SK-N-SH (cell line): ENCODE measurements around the gene TBX15. TPM values are rescaled to one million over a fixed set of nuclear protein-coding genes. Genes with fewer than 3 reads are reported as not detected.

Source experiments
- CTCF ChIA-PET: fragments of 300-600, 350-600 bp; formaldehyde crosslinking; extraction: SDS; loops from one replicate; lab custom pipeline; 2021; lab: Yijun Ruan, JAX
- POLR2A ChIA-PET: fragments of 350-600 bp; sonication (Branson Sonifier 250); formaldehyde crosslinking; extraction: SDS; loops from one replicate; lab custom pipeline; 2020; ENCODE audit warnings: antibody characterized with exemption, inconsistent platforms; lab: Yijun Ruan, JAX
- DNase-seq: peaks from one replicate; pipeline ENCODE4 v3.0.0; 2012
- H2AFZ ChIP-seq: fragments of 200-600 bp; sonication (generic); 2 replicates; pipeline ENCODE4 v1.8.1; 2016; ENCODE audit warnings: antibody characterized with exemption, mild to moderate bottlenecking, low read depth
- H3F3A ChIP-seq: fragments of 200-600 bp; sonication (generic); replicated peaks from 2 replicates; pipeline ENCODE3; 2016; ENCODE audit warnings: antibody characterized with exemption, mild to moderate bottlenecking; ENCODE audit not compliant: insufficient read depth
- H3K27ac ChIP-seq, 2 experiments: fragments of 200-500 bp in 1 of 2; fragments of 200-600 bp in 1 of 2; sonication (Bioruptor generic) in 1 of 2; sonication (generic), shearing (Covaris generic) in 1 of 2; 2 replicates each; pipeline versions ENCODE4 v1.5.1 to v1.6.1; 2014 to 2016; ENCODE audit warnings: low read depth in 2 of 2, inconsistent platforms in 1 of 2, low read length in 1 of 2, mild to moderate bottlenecking in 1 of 2, mixed read lengths in 1 of 2
- H3K27me3 ChIP-seq: fragments of 200-600 bp; sonication (generic), shearing (Covaris generic); 2 replicates; pipeline ENCODE4 v1.6.1; 2016; ENCODE audit warnings: mixed run types; ENCODE audit not compliant: insufficient read depth
- H3K36me3 ChIP-seq, 2 experiments: fragments of 200-500 bp in 1 of 2; fragments of 200-600 bp in 1 of 2; sonication (Bioruptor generic) in 1 of 2; sonication (generic) in 1 of 2; replicated peaks in 1 of 2; 2 replicates each; pipeline versions ENCODE3 to v1.5.1; 2014 to 2016; ENCODE audit warnings: low read length in 1 of 2, mild to moderate bottlenecking in 1 of 2; ENCODE audit not compliant: insufficient read depth in 2 of 2, control insufficient read depth in 1 of 2
- H3K4me1 ChIP-seq, 2 experiments: fragments of 200-500 bp in 1 of 2; fragments of 200-600 bp in 1 of 2; sonication (Bioruptor generic) in 1 of 2; sonication (generic), shearing (Covaris generic) in 1 of 2; 2 replicates each; pipeline versions ENCODE4 v1.5.1 to v1.6.1; 2014 to 2016; ENCODE audit warnings: low read depth in 1 of 2, low read length in 1 of 2, mixed run types in 1 of 2; ENCODE audit not compliant: insufficient read depth in 2 of 2, control insufficient read depth in 1 of 2
- H3K4me2 ChIP-seq: fragments of 200-600 bp; sonication (generic), shearing (Covaris generic); 2 replicates; pipeline ENCODE4 v1.6.1; 2017; ENCODE audit warnings: mixed run types
- H3K4me3 ChIP-seq, 2 experiments: fragments of 200-500 bp in 1 of 2; fragments of 200-600 bp in 1 of 2; sonication (Bioruptor generic) in 1 of 2; sonication (generic), shearing (Covaris generic) in 1 of 2; 2 replicates each; pipeline versions ENCODE4 v1.5.1 to v1.8.1; 2014 to 2016; ENCODE audit warnings: low read depth in 2 of 2, inconsistent platforms in 1 of 2, low read length in 1 of 2, mild to moderate bottlenecking in 1 of 2, mixed read lengths in 1 of 2, moderate library complexity in 1 of 2
- H3K79me2 ChIP-seq: fragments of 200-600 bp; sonication (generic); 2 replicates; pipeline ENCODE4 v1.8.1; 2017; ENCODE audit warnings: mild to moderate bottlenecking; ENCODE audit not compliant: insufficient read depth
- H3K9ac ChIP-seq: fragments of 200-600 bp; sonication (generic); 2 replicates; pipeline ENCODE4 v1.6.1; 2017; ENCODE audit warnings: mixed run types
- H3K9me2 ChIP-seq: fragments of 200-600 bp; sonication (generic); 2 replicates; pipeline ENCODE4 v1.6.1; 2017; ENCODE audit warnings: mixed run types
- H3K9me3 ChIP-seq: fragments of 200-600 bp; sonication (generic); 2 replicates; pipeline ENCODE4 v1.6.1; 2017; ENCODE audit warnings: mixed run types, mild to moderate bottlenecking, moderate library complexity
- H4K20me1 ChIP-seq: fragments of 200-600 bp; sonication (generic); 2 replicates; pipeline ENCODE4 v1.6.1; 2017; ENCODE audit warnings: mild to moderate bottlenecking, mixed run types; ENCODE audit not compliant: insufficient read depth
- CTCF ChIP-seq: fragments of 200-600 bp; sonication (generic); IDR thresholded peaks from 2 replicates; pipeline ENCODE4 v1.6.1; 2017; ENCODE audit warnings: antibody characterized with exemption, mild to moderate bottlenecking, moderate library complexity
- ELF1 ChIP-seq: IDR thresholded peaks from 2 replicates; pipeline ENCODE4 v1.4.0; 2012
- FOSL2 ChIP-seq: IDR thresholded peaks from 2 replicates; pipeline ENCODE4 v1.4.0; 2012; ENCODE audit warnings: low read depth, mild to moderate bottlenecking, moderate library complexity, borderline replicate concordance
- FOXJ3 ChIP-seq: sonication (generic); formaldehyde crosslinking; IDR thresholded peaks from 2 replicates; pipeline ENCODE4 v1.5.1; 2020; ENCODE audit warnings: mild to moderate bottlenecking, missing genetic modification reagents
- GATA2 ChIP-seq: sonication (generic); formaldehyde crosslinking; IDR thresholded peaks from 2 replicates; pipeline ENCODE4 v1.5.0; 2020; ENCODE audit warnings: mild to moderate bottlenecking, missing genetic modification reagents
- IRF3 ChIP-seq: fragments of 150-350 bp; IDR thresholded peaks from 2 replicates; pipeline ENCODE4 v1.6.1; 2016; ENCODE audit warnings: mild to moderate bottlenecking, low read depth, low read length
- NRF1 ChIP-seq: IDR thresholded peaks from 2 replicates; pipeline ENCODE4 v1.6.1; 2012; ENCODE audit warnings: low read depth, mild to moderate bottlenecking, low read length
- PBX3 ChIP-seq: IDR thresholded peaks from 2 replicates; pipeline ENCODE4; 2012
- POLR2AphosphoS5 ChIP-seq: IDR thresholded peaks from 2 replicates; pipeline ENCODE4 v1.6.1; 2012; ENCODE audit warnings: low read depth, low read length
- RCOR1 ChIP-seq: fragments of 150-350 bp; IDR thresholded peaks from 2 replicates; pipeline ENCODE4 v1.6.1; 2017; ENCODE audit warnings: antibody characterized with exemption, low read length
- RFX5 ChIP-seq: IDR thresholded peaks from 2 replicates; pipeline ENCODE4 v1.6.1; 2012; ENCODE audit warnings: mild to moderate bottlenecking, improper control_type of control experiment, low read length
- SIN3A ChIP-seq: IDR thresholded peaks from 2 replicates; pipeline ENCODE4 v1.6.1; 2012; ENCODE audit warnings: low read depth, mild to moderate bottlenecking, low read length, moderate library complexity, borderline replicate concordance
- SMC3 ChIP-seq: IDR thresholded peaks from 2 replicates; pipeline ENCODE4 v1.6.1; 2012; ENCODE audit warnings: low read depth, low read length, improper control_type of control experiment
- TAF1 ChIP-seq: IDR thresholded peaks from 2 replicates; pipeline ENCODE4 v1.6.1; 2012; ENCODE audit warnings: low read depth, mild to moderate bottlenecking, low read length, moderate library complexity, borderline replicate concordance
- YY1 ChIP-seq: IDR thresholded peaks from 2 replicates; pipeline ENCODE4 v1.4.0; 2012; ENCODE audit warnings: low read depth, mild to moderate bottlenecking
- WGBS: methylation state at CpG from one replicate; pipeline ENCODE4 v1.1.6; 2017; ENCODE audit warnings: low lambda C conversion rate; 5-methylcytosine and 5-hydroxymethylcytosine counted together
- polyA plus RNA-seq, 3 experiments: library from polyadenylated mRNA; depleted of rRNA; stranded (reverse); fragments of >200 nt; gene quantifications; 2 replicates each; pipeline ENCODE4 v1.2.3, GENCODE V29; 2012
- TF ChIP-seq, protein P1 (sequence below): IDR thresholded peaks from 2 replicates; pipeline ENCODE4 v1.6.1; 2012; ENCODE audit warnings: mild to moderate bottlenecking, low read depth, low read length, moderate library complexity
- TF ChIP-seq, protein P2 (sequence below): IDR thresholded peaks from 2 replicates; pipeline ENCODE4 v1.4.0; 2012; ENCODE audit warnings: low read depth

The TBX15 gene
- polyA plus RNA-seq, 1 of the 3 experiments (the other 2 are of a cell fraction), result 0.02 TPM

DNA sequence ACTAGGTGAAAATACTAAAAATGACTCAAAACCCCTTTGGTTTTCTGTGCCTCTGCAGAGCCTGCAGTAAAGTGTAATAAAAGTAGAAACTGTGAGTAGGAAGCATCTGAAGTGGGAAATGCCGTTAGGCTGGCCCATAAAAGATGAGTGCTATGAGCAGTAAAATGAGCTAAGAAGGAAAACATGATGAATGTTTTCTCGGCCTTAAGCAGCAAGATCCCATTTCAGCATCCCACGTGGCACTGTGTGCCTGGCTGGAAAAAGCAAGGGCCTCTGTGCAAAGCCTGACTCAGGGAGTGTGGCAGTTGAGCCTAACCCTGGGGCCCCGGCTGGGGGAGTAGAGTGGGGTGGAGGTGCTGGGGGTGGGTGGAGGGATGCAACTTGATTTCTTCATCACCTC lies 109.5 kb downstream of the TBX15 start:
- no peaks in the 10 kb centered on the region for H3K4me1 ChIP-seq
- no peak overlapping the region for H2AFZ ChIP-seq
- no peak overlapping the region for H3K4me3 ChIP-seq
- no peak overlapping the region for H3K27ac ChIP-seq
- H3F3A ChIP-seq, result no peaks in the 10 kb centered on the region
- H3K4me2 ChIP-seq, result no peak overlapping the region
- ChIA-PET CTCF (no interaction called here), POLR2A (no interaction called here)
- H3K36me3 ChIP-seq, result no peaks in the 10 kb centered on the region
- no peaks in the 10 kb centered on the region for H4K20me1 ChIP-seq
- H3K9ac ChIP-seq, result no peak overlapping the region
- DNase-seq, result no peak
- H3K9me3 ChIP-seq, result no peaks in the 10 kb centered on the region
- H3K79me2 ChIP-seq, result no peaks in the 10 kb centered on the region
- no peaks in the 10 kb centered on the region for H3K9me2 ChIP-seq
- WGBS, result 7% methylated on average over 3 of the region's 4 CpGs
- H3K27me3 ChIP-seq, result no peaks in the 10 kb centered on the region
- TF ChIP-seq FOXJ3, result no peak
- no peak for TF ChIP-seq RFX5
- TF ChIP-seq YY1, result no peak
- TF ChIP-seq CTCF, result no peak
- no peak for TF ChIP-seq POLR2AphosphoS5
- no peak for TF ChIP-seq RCOR1
- TF ChIP-seq, protein P1, sequence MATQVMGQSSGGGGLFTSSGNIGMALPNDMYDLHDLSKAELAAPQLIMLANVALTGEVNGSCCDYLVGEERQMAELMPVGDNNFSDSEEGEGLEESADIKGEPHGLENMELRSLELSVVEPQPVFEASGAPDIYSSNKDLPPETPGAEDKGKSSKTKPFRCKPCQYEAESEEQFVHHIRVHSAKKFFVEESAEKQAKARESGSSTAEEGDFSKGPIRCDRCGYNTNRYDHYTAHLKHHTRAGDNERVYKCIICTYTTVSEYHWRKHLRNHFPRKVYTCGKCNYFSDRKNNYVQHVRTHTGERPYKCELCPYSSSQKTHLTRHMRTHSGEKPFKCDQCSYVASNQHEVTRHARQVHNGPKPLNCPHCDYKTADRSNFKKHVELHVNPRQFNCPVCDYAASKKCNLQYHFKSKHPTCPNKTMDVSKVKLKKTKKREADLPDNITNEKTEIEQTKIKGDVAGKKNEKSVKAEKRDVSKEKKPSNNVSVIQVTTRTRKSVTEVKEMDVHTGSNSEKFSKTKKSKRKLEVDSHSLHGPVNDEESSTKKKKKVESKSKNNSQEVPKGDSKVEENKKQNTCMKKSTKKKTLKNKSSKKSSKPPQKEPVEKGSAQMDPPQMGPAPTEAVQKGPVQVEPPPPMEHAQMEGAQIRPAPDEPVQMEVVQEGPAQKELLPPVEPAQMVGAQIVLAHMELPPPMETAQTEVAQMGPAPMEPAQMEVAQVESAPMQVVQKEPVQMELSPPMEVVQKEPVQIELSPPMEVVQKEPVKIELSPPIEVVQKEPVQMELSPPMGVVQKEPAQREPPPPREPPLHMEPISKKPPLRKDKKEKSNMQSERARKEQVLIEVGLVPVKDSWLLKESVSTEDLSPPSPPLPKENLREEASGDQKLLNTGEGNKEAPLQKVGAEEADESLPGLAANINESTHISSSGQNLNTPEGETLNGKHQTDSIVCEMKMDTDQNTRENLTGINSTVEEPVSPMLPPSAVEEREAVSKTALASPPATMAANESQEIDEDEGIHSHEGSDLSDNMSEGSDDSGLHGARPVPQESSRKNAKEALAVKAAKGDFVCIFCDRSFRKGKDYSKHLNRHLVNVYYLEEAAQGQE, result no peak
- TF ChIP-seq SIN3A, result no peak
- TF ChIP-seq PBX3, result no peak
- TF ChIP-seq GATA2 (CRISPR knock-in tag), result no peak

- H3K9me3 ChIP-seq, result no peaks in the 10 kb centered on the region
- no peaks in the 10 kb centered on the region for H3K9me2 ChIP-seq
- CTCF ChIA-PET, result no interaction called here
- no peak overlapping the region for H3K27ac ChIP-seq
- WGBS, result 0% methylated on average over 3 of the region's 3 CpGs
- POLR2A ChIA-PET, result no interaction called here
- no peaks in the 10 kb centered on the region for H3K36me3 ChIP-seq
- H3K27me3 ChIP-seq, result no peaks in the 10 kb centered on the region
- no peak for TF ChIP-seq TAF1
- no peak for TF ChIP-seq ELF1
- no peak for TF ChIP-seq SMC3
- TF ChIP-seq NRF1, result no peak
- TF ChIP-seq IRF3, result no peak
- no peak for TF ChIP-seq PBX3
- TF ChIP-seq FOSL2, result no peak
- TF ChIP-seq, protein P2, sequence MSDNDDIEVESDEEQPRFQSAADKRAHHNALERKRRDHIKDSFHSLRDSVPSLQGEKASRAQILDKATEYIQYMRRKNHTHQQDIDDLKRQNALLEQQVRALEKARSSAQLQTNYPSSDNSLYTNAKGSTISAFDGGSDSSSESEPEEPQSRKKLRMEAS, result no peak
- TF ChIP-seq, all 33 proteins: peak for 0
- no peak for DNase-seq
- Histone ChIP-seq H2AFZ (no peak overlapping the region), H4K20me1 (no peaks in the 10 kb centered on the region), H3K9ac (no peak overlapping the region), H3K4me2 (no peak overlapping the region), H3K79me2 (no peaks in the 10 kb centered on the region), H3K4me1 (no peaks in the 10 kb centered on the region), H3K4me3 (no peak overlapping the region), H3F3A (no peaks in the 10 kb centered on the region)
Measured at GRCh38 chr1:118877668-118878396, 110.3 kb downstream of the TBX15 start.
